Mammary epithelial cell (primary cell): ENCODE results near the gene CERKL.

Experiments
- EZH2 ChIP-seq: IDR thresholded peaks from 2 replicates; pipeline ENCODE4 v1.6.1; 2012; ENCODE audit warnings: low read length, inconsistent platforms, borderline replicate concordance
- TF ChIP-seq, protein P1 (sequence below), 2 donors: IDR thresholded peaks in 1 of 2; conservative IDR thresholded peaks in 1 of 2; 2 replicates each; pipeline ENCODE4 v1.5.1; 2011 to 2012; ENCODE audit warnings: inconsistent platforms in 2 of 2, low read length in 2 of 2, mild to moderate bottlenecking in 2 of 2, control low read depth in 1 of 2, low read depth in 1 of 2; ENCODE audit not compliant: insufficient read depth in 1 of 2; ENCODE audit errors: extremely low read depth in 1 of 2

- TF ChIP-seq, protein P1, sequence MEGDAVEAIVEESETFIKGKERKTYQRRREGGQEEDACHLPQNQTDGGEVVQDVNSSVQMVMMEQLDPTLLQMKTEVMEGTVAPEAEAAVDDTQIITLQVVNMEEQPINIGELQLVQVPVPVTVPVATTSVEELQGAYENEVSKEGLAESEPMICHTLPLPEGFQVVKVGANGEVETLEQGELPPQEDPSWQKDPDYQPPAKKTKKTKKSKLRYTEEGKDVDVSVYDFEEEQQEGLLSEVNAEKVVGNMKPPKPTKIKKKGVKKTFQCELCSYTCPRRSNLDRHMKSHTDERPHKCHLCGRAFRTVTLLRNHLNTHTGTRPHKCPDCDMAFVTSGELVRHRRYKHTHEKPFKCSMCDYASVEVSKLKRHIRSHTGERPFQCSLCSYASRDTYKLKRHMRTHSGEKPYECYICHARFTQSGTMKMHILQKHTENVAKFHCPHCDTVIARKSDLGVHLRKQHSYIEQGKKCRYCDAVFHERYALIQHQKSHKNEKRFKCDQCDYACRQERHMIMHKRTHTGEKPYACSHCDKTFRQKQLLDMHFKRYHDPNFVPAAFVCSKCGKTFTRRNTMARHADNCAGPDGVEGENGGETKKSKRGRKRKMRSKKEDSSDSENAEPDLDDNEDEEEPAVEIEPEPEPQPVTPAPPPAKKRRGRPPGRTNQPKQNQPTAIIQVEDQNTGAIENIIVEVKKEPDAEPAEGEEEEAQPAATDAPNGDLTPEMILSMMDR (conservative IDR thresholded peaks at IDR 0.05 in 1 of 2, IDR thresholded peaks at IDR 0.05 in 1 of 2; ENCODE audit: extremely low read depth in 1 of 2, insufficient read depth in 1 of 2, low read depth in 1 of 2, low read length in 2 of 2), result no peak
- no peak for TF ChIP-seq EZH2
These were observed 23.4 kb upstream of the CERKL start, which contains the start of gene NEUROD1 for GRCh38 chr2:181680055-181680936.
